Esophagus (tissue), 2 donors: ENCODE results near the gene PBXIP1. TPM values are rescaled to one million over a fixed set of nuclear protein-coding genes. Genes with fewer than 3 reads are reported as not detected.

Source experiments
- H3K27ac ChIP-seq, 2 donors: one replicate each; pipeline ENCODE4 v1.5.1; 2013; ENCODE audit warnings: low read depth in 2 of 2, mild to moderate bottlenecking in 2 of 2, inconsistent platforms in 1 of 2, low read length in 1 of 2, moderate library complexity in 1 of 2
- H3K27me3 ChIP-seq, 2 donors: one replicate each; pipeline ENCODE4 v1.6.1; 2013; ENCODE audit warnings: low read length in 2 of 2, control low read depth in 1 of 2, mild to moderate bottlenecking in 1 of 2; ENCODE audit not compliant: insufficient read depth in 2 of 2, control insufficient read depth in 1 of 2
- H3K36me3 ChIP-seq, 2 donors: one replicate each; pipeline ENCODE4 v1.6.1; 2013; ENCODE audit warnings: low read length in 1 of 2; ENCODE audit not compliant: control insufficient read depth in 2 of 2, insufficient read depth in 2 of 2
- H3K4me1 ChIP-seq, 2 donors: one replicate each; pipeline ENCODE4 v1.6.1; 2013; ENCODE audit warnings: low read length in 1 of 2; ENCODE audit not compliant: control insufficient read depth in 2 of 2, insufficient read depth in 2 of 2
- H3K4me3 ChIP-seq, 2 donors: one replicate each; pipeline ENCODE4 v1.5.1; 2013; ENCODE audit warnings: low read length in 2 of 2, mild to moderate bottlenecking in 2 of 2, low read depth in 1 of 2, moderate library complexity in 1 of 2
- H3K9me3 ChIP-seq, 2 donors: one replicate each; pipeline ENCODE4 v1.6.1; 2013; ENCODE audit warnings: mild to moderate bottlenecking in 2 of 2, low read depth in 1 of 2, low read length in 1 of 2, moderate library complexity in 1 of 2; ENCODE audit not compliant: control insufficient read depth in 2 of 2, insufficient read depth in 1 of 2
- WGBS, 2 donors: extraction: QIAGEN DNeasy Blood & Tissue Kit; methylation state at CpG; one replicate each; pipeline ENCODE4 v1.1.7; 2013; 5-methylcytosine and 5-hydroxymethylcytosine counted together
- polyA plus RNA-seq, 2 donors: library from polyadenylated mRNA; stranded (reverse); fragments of 200-250 nt; gene quantifications; one replicate each; pipeline ENCODE4 v1.2.3, GENCODE V29; 2013
- donor health status: healthy with polysubstance abuse.
- donor health status: Bipolar disorder and iron deficiency.

The PBXIP1 gene, protein sequence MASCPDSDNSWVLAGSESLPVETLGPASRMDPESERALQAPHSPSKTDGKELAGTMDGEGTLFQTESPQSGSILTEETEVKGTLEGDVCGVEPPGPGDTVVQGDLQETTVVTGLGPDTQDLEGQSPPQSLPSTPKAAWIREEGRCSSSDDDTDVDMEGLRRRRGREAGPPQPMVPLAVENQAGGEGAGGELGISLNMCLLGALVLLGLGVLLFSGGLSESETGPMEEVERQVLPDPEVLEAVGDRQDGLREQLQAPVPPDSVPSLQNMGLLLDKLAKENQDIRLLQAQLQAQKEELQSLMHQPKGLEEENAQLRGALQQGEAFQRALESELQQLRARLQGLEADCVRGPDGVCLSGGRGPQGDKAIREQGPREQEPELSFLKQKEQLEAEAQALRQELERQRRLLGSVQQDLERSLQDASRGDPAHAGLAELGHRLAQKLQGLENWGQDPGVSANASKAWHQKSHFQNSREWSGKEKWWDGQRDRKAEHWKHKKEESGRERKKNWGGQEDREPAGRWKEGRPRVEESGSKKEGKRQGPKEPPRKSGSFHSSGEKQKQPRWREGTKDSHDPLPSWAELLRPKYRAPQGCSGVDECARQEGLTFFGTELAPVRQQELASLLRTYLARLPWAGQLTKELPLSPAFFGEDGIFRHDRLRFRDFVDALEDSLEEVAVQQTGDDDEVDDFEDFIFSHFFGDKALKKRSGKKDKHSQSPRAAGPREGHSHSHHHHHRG
- polyA plus RNA-seq = 10 to 100 TPM; 18.3 to 25.7 TPM

DNA sequence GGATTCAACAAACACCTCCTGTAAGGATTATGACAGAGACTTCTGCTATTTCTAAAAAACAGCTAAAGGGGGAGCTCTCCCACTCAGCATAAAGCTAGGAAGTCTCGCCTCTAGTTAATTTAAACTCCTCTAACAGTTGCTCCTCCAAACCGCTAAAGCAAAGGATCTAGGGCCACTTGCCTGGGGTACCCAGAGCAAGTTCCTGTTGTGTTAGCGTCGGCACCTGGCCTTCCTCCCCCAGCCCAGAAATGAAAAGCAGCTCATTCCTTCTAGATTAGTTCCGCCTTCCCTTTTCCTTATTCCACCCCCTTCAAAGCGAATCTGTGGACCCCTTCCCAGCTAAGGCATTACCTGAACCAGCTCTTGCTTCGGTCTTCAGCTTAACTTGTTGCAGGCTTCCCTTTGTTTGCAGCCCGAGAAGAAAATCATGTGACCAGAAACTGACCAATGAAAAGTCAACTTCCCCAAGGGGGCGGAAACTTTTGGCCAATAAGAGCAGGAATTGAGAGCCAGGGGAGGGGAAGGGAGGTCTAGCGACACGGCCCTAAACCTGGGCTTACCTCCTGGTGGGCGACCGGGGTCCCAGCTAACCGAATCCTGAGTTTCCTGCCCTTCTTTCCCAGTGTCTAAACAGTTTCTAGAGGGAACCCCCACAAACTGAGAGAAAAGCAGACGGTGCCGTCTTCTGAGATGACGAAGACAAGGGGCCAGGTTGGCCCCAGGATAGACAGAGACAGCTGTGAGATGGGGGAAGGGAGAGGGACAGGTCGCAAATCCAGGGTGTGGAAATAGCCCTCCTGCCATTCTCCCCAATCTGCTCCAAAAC is at the start of gene PBXIP1:
TSS of gene PBXIP1 (minus strand) at position 382 of the 826 bp plus-strand sequence. CDS start 2,378 bp downstream, outside the sequence.
- peaks cover 3 to 17% of the 10 kb centered on the region in 2 donors for H3K36me3 ChIP-seq
- H3K27me3 ChIP-seq = no peaks in the 10 kb centered on the region
- 0 to 1% methylated on average over 18 of the region's 18 CpGs for WGBS, 2 donors
- H3K27ac ChIP-seq = peak within 1 kb of the TSS; percentile 76 to 91
- H3K4me3 ChIP-seq = peak within 1 kb of the TSS; percentile 42 to 68
- H3K9me3 ChIP-seq = no peaks in the 10 kb centered on the region
- H3K4me1 ChIP-seq = peaks cover 8 to 14% of the 10 kb centered on the region in 2 donors

DNA sequence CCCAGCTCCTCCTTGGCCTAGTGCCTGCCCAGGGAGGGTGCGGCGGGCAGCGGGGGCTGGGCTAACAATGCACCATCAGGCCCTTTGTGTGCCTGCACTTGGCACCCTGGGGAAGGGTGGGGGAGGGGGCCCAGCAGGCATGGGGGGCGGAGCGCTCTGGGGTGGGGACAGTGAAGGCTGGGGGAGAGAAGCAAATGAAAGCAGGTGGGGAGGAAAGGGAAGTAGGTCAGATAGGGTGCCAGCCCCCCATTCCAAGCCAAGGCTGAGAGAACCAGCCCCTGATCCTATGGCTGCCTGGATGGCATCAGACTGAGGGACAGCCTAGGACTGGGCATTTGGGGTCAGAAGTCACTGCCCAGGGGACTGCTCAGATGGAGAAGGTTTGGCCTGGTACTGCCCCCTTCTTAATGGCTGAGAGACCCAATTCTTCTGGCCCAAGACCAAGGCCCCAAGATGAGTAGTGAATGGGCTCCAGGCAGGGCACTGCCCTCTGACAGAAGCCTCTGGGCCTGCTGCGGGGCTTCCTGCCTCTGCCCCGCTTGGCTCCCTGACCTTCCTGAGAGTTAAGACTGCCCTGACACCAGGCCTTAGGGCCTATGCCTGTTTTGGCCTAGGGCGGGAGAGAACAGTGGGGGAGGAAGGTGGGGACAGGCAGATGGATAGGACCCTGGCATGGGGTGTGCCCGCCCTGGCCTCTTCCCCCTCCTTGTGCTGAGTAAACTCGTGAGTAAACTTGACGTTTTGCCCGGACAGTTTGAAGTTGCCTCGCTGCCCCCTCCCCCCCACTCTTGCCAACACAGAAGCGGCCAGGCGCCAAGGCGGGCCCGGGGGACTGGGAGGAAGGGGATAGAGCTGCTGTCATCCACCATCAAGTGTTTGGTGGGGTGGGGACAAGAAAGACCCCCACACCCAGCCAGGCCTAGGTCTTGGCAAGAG is 49.4 kb upstream of the PBXIP1 start:
- Histone ChIP-seq H3K27ac (peak overlapping the region; percentile 98), H3K4me1 (peaks cover 3 to 26% of the 10 kb centered on the region in 2 donors), H3K9me3 (no peaks in the 10 kb centered on the region), H3K36me3 (no peaks in the 10 kb centered on the region), H3K27me3 (no peaks in the 10 kb centered on the region), H3K4me3 (peak overlapping the region; percentile 79 to 95)
- 25 to 30% methylated on average over 16 to 17 of the region's 17 CpGs for WGBS, 2 donors

DNA sequence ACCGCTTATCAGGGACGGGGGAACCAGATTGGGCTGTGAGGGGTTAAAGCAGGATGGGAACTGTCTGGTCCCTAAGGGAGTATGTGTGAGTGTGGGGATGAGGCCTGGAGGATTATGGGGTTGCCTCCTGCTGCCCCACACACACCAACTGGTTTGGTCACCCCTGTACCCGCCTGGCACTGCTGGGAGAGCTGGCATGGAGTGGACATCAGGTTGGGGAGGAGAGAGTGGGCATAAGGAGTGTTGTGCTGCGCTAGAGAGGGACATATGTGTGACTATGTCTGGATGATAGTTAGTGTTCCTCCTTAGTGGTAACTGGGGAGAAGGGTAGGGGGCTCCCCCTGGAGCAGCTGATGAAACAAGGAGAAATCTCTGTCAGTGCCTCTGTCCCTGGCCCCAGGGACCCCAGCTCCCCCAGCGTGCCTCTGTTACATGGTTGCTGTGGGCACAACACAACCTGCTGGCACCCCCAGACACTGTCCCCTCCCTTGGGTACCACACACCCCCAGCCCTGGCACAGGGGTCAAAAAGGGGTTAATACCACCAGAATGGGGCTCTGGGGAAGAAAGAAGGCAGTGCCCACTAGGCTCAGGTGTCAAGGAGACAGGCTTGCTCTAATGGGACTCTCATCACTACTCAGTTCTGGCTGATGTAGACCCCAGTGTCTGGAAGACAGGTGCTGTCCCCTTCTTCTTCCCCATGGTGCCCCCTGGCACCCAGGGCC is 48.6 kb upstream of the PBXIP1 start:
- no peaks in the 10 kb centered on the region for H3K9me3 ChIP-seq
- H3K27ac ChIP-seq = peak overlapping the region; percentile 98
- peak overlapping the region; percentile 79 to 95 for H3K4me3 ChIP-seq
- H3K4me1 ChIP-seq = peaks cover 5 to 26% of the 10 kb centered on the region in 2 donors
- H3K27me3 ChIP-seq = no peaks in the 10 kb centered on the region
- no peaks in the 10 kb centered on the region for H3K36me3 ChIP-seq
- 26% methylated on average over 5 of the region's 5 CpGs for WGBS, 2 donors

DNA sequence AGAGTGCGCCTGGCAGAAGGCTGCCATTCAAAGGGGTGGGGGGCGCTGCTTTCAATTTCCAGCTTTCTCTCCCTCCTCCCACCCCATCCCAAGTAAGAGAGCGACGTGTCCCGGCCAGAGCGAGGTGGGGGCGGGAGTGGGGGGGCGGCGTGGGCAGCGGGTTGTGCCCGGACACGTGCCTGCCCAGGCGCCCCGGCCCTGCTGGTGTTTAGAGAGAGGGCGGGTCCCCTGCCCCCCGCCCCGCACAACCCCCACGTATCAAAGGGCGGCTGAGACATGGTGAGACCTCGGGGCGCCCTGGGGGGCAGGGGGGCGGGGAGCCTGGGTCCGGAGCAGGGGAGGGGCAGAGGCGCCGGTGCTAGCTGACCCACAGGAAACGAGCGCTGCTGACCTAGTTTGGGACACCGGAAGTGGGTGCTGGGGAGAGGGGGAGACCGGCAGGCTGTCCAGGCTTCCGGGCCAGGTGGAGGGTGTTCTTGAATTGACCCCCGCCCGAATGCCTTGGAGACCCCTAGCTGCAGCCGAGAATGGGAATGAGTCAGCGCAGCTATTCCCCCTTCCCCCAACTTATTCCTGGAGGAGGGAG is 48.0 kb upstream of the PBXIP1 start:
- WGBS, 2 donors = 1 to 2% methylated on average over 33 to 34 of the region's 34 CpGs
- Histone ChIP-seq H3K27me3 (no peaks in the 10 kb centered on the region), H3K4me1 (peaks cover 11 to 26% of the 10 kb centered on the region in 2 donors), H3K27ac (peak overlapping the region; percentile 98), H3K36me3 (no peaks in the 10 kb centered on the region), H3K4me3 (peak overlapping the region; percentile 79 to 95), H3K9me3 (no peaks in the 10 kb centered on the region)

DNA sequence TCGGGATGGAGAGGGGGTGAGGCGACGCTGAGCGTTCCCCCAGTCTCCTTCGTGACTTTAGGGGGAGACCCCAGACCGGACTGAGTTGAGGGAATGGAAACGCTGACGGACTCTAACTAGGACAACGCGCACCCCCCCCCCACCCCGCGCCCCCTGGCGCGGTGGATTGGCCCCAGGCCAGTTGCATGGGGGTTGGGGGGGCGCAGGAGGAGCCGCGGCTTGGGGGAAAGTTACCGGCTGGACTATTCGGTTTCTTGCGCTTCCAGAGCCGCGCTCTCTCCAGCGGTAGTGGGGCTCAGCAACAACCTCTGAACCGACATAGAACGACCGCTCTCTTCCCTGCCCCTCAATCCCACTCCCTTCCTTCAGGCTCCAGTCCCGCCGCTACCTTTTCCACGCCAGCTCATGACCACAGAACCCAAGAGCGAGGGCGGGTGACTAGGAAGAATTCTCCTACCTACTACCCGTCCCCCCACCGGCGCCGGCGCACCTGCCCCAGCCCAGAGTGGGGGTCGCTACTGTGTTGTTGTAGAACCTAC is 47.4 kb upstream of the PBXIP1 start:
- H3K36me3 ChIP-seq = no peaks in the 10 kb centered on the region
- H3K4me3 ChIP-seq = peak overlapping the region; percentile 79 to 95
- peaks cover 11 to 26% of the 10 kb centered on the region in 2 donors for H3K4me1 ChIP-seq
- no peaks in the 10 kb centered on the region for H3K27me3 ChIP-seq
- 0% methylated on average over 33 to 37 of the region's 37 CpGs for WGBS, 2 donors
- H3K9me3 ChIP-seq = no peaks in the 10 kb centered on the region
- H3K27ac ChIP-seq = peak overlapping the region; percentile 98

DNA sequence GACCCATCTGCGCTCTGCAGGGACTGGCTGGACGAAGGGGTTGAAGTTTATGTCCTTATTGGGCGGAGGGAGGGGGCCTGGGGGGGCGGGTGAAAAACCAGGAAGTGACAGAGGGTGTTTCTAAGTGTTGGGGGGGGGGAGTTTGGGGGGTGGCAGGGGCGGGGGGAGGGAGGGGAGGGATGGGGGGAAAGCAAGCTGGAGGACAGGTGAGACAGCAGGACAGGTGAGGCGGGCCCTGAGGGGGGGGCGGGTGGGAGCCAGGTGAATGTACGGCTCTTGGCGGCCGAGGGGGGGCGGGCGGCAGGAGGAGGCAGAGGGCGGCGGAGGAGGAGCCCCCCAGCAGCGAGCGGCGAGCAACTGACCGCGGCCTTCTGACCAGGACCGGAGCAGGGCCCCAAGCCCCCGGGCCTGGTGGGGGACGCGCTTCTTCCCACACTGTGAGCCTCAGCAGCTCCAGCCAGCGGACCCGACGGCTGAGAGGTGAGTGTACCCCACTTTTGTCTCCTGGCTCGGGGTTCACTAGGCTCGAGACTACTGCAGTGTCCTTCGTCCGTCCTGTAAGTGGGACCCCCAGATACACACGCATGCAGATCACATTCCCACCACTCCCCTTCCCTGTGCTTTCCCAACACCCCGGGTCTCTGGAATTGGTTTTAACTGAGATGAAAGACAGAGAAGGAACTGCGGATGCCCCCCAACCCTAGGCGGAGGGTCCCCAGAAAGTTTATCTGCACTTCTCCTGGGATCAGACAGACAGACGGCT is 46.7 kb upstream of the PBXIP1 start, which contains the start of gene ZBTB7B:
TSS of gene ZBTB7B (plus strand) at position 339 of the 763 bp plus-strand sequence. CDS start 11,859 bp downstream, outside the sequence.
- H3K27ac ChIP-seq = peak within 1 kb of the TSS; percentile 98
- no peaks in the 10 kb centered on the region for H3K9me3 ChIP-seq
- H3K27me3 ChIP-seq = no peaks in the 10 kb centered on the region
- H3K36me3 ChIP-seq = no peaks in the 10 kb centered on the region
- peaks cover 11 to 26% of the 10 kb centered on the region in 2 donors for H3K4me1 ChIP-seq
- H3K4me3 ChIP-seq = peak within 1 kb of the TSS; percentile 79 to 95
- 0 to 1% methylated on average over 20 to 32 of the region's 35 CpGs for WGBS, 2 donors

DNA sequence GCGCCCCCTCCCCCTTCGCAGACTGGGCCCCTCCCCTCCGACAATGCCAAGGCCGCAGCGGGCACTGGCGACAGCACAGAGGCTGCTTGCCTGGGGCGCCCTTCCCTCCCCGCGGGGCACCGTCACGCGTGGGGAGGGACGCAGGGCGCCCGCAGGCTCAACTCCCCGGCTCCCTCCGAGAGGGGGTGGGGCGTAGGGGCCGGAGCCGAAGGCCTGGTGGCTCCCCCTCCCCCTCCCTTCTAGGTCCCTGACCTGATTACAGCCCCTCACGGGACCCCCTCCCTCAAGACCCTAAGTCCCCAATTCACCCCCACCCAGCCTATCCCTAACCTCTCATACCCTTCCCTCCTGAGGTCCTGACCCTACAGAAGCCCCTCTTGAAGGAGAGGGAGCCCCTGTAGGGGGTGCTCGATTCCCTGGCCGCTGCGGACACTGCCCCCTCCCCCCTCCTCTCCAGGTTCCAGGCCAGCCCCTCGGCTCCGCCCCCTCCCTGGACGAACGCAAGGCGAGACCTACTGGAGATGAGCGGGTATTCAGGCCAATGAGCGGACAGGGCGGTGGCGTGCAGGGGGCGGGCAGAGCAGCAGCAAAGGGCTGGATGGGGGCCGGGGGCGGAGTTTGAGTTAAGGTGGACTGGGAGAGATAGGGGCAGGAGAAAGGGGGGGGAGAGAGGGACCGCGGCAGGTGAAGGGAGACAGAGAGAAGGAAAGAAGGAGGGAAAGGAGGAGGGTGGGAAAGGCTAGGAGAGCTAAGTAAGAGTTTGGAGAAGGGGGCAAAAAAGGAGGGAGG is 46.0 kb upstream of the PBXIP1 start:
- 0 to 1% methylated on average over 30 to 38 of the region's 38 CpGs for WGBS, 2 donors
- H3K4me1 ChIP-seq = peaks cover 8 to 21% of the 10 kb centered on the region in 2 donors
- no peaks in the 10 kb centered on the region for H3K36me3 ChIP-seq
- peak overlapping the region; percentile 61 to 95 for H3K4me3 ChIP-seq
- H3K27ac ChIP-seq = peak overlapping the region; percentile 97 to 98
- no peaks in the 10 kb centered on the region for H3K27me3 ChIP-seq
- no peaks in the 10 kb centered on the region for H3K9me3 ChIP-seq
